GM19324 (cell line): ENCODE data around the gene PLEKHD1.

Source experiments
- ATAC-seq: cut with Tn5 transposase; IDR thresholded peaks from one replicate; pipeline ENCODE4 v1.9.1; 2021; ENCODE audit warnings: mild to moderate bottlenecking, moderate library complexity; ENCODE audit not compliant: unreplicated experiment, low FRiP score

The PLEKHD1 gene

DNA sequence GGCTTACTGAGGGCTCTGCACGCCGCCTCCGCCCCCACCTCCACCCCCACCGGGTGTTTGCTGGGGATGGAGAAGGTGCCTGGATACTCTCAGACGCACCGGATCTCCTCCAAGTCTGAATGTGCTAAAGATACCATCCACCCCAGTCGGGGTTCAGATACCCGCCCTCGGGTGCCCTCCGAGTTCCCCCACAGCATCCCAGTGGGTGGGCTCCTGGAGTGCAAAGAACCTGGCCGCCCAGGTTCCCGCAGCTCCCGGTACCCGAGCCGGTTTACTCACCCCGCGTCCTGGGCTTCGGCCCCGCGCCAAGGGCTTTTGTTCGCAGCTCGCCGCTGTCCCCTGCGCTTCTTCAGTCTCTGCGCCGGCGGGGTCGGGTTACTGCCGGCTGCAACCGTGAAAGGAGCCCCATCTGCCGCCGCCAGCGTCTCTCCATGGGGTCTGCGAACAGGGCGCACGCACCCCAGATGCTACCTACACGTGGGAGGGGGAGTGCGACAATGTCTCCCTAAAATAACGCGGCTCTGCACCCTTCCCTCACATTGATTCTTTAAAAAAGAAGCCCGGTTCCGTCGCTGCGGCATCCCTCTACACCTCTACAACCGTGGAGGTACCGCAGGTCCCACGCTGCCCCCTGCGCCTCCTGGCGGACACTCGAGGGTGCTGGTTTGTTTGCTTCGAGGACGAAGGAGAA, 89.9 kb downstream of the PLEKHD1 start, which contains the start of gene CCDC177:
TSS of gene CCDC177 (minus strand) at position 609 of the 691 bp plus-strand sequence. CDS start 1,249 bp downstream, outside the sequence.
- no peak for ATAC-seq

DNA sequence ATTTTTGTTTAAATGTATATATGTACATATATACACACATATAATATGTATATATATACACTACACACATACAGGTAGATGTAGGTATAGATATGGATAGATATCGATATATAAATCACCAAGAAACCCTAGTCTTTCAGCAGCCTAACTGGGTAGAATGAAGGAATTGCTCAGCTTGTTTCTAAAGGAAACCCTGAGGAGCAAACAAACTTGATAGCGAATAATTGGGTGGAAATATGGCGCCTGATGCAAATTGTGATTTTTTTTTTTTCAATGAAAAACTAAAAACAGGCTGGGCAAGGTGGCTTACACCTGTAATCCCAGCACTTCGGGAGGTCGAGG, 90.4 kb downstream of the PLEKHD1 start:
- ATAC-seq = no peak

DNA sequence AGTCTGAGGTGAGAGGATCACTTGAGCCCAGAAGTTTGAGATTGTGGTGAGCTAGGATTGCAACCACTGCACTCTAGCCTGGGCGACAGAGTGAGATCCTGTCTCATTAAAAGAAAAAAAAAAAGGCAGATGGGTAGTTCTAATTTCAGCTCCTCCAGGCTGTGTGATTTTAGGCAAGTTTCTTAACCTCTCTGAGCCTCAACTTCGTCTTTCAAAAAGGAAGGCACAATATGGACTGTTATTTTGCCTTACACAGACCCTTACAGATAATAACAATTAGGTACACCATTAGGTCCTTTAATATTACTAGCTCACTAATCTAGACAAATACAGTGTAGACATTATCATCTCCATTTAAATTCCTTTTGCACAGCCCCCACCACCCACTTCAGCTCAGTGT, 94.9 kb downstream of the PLEKHD1 start:
- no peak for ATAC-seq

DNA sequence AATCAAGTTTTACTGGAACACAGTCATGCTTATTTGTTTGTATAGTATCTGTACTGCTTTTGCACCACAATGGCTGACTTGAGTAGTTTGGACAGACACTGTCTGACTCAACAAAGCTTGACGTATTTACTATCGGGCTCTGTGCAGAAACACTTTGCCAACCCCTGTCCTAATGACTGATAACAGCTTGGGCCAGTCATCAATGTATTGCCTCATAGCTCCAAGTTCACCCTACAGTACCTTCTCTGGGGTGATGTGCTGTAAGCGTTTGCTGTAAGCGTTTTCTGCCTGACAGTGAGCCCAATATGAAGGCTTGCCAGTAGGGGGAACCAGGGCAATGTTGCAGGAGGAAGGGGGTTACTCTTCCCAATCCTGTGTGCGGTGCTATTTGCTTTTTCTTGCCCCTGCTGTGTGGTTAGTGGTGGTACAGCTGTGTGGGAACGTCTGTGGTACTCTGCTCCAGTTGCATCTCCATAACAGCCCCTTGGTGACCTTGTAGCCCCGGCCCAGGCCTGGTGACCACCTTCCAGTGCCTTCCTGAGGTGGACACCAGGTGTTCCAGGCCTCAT, 95.6 kb downstream of the PLEKHD1 start:
- ATAC-seq = no peak
